HepG2 (cell line): Measurements from ENCODE around the gene TMEM139. TPM values are rescaled to one million over a fixed set of nuclear protein-coding genes. Genes with fewer than 3 reads are reported as not detected.
A peak's percentile ranks its signal among the peaks of the same experiment; 100 is the strongest.

Experiments used
- AKAP8 ChIP-seq: sonication (generic); formaldehyde crosslinking; IDR thresholded peaks from 2 replicates; pipeline ENCODE4 v1.5.1; 2020; ENCODE audit warnings: mild to moderate bottlenecking, missing genetic modification reagents
- HNF4A ChIP-seq: sonication (generic); formaldehyde crosslinking; IDR thresholded peaks from 2 replicates; pipeline ENCODE4 v1.4.0; 2020; ENCODE audit warnings: missing genetic modification reagents
- MYC ChIP-seq: sonication (generic); formaldehyde crosslinking; IDR thresholded peaks from 2 replicates; pipeline ENCODE4 v1.9.0; 2021; ENCODE audit warnings: missing genetic modification reagents, borderline replicate concordance
- SIX4 ChIP-seq: sonication (generic); formaldehyde crosslinking; IDR thresholded peaks from 2 replicates; pipeline ENCODE4 v1.4.0; 2020; ENCODE audit warnings: missing genetic modification reagents
- SMARCE1 ChIP-seq: fragments of 450-650 bp; IDR thresholded peaks from 2 replicates; pipeline ENCODE4 v1.6.1; 2017; ENCODE audit warnings: borderline replicate concordance
- TBP ChIP-seq: sonication (generic); formaldehyde crosslinking; IDR thresholded peaks from 2 replicates; pipeline ENCODE4 v1.5.0; 2020; ENCODE audit warnings: missing genetic modification reagents
- TMF1 ChIP-seq: sonication (generic); formaldehyde crosslinking; IDR thresholded peaks from 2 replicates; pipeline ENCODE4 v1.8.1; 2022; ENCODE audit warnings: low read depth, missing genetic modification reagents
- ZMAT3 ChIP-seq: sonication (generic); formaldehyde crosslinking; conservative IDR thresholded peaks from 2 replicates; pipeline ENCODE4 v1.7.0; 2021; ENCODE audit warnings: missing genetic modification reagents
- polyA plus RNA-seq, 8 experiments: library from polyadenylated mRNA; depleted of rRNA in 3 of 8; stranded (reverse) in 7 of 8; unstranded in 1 of 8; fragments of >200 nt; fragmentation: Illumina TruSeq in 4 of 8; extraction: Trizol in 4 of 8; gene quantifications; 2 replicates each; pipeline versions ENCODE4 v1.2.1 to v1.2.3, GENCODE V29; 2011 to 2016; ENCODE audit warnings: low read depth in 4 of 8, missing spikeins in 1 of 8, mixed read lengths in 1 of 8; ENCODE audit not compliant: insufficient read depth in 1 of 8
- total RNA-seq, 5 experiments: library from RNA; depleted of rRNA; stranded (reverse); fragments of >200 nt; fragmentation: Illumina TruSeq; extraction: Trizol; gene quantifications; 2 replicates each; pipeline ENCODE4 v1.2.3, GENCODE V29; 2016; ENCODE audit warnings: low read depth in 1 of 5
- TF ChIP-seq, protein P1 (sequence below): sonication (generic); formaldehyde crosslinking; IDR thresholded peaks from 2 replicates; pipeline ENCODE4 v1.8.0; 2022; ENCODE audit warnings: missing genetic modification reagents, mild to moderate bottlenecking, borderline replicate concordance
- TF ChIP-seq, protein P2 (sequence below): sonication (generic); formaldehyde crosslinking; IDR thresholded peaks from 2 replicates; pipeline ENCODE4 v1.4.0; 2020; ENCODE audit warnings: mild to moderate bottlenecking, missing genetic modification reagents
- TF ChIP-seq, protein P3 (sequence below): sonication (generic); formaldehyde crosslinking; IDR thresholded peaks from 2 replicates; pipeline ENCODE4 v1.8.1; 2022; ENCODE audit warnings: mild to moderate bottlenecking, missing genetic modification reagents
- TF ChIP-seq, protein P4 (sequence below): sonication (generic); formaldehyde crosslinking; IDR thresholded peaks from 2 replicates; pipeline ENCODE4 v1.9.0; 2021; ENCODE audit warnings: missing genetic modification reagents, borderline replicate concordance
- TF ChIP-seq, protein P5 (sequence below): sonication (generic); formaldehyde crosslinking; IDR thresholded peaks from 2 replicates; pipeline ENCODE4; 2020; ENCODE audit warnings: missing genetic modification reagents, mild to moderate bottlenecking, borderline replicate concordance

The TMEM139 gene
- total and polyA plus RNA-seq, 2 of the 13 experiments (the other 11 are each of a cell fraction or from before 2014, with no cell fraction given), result 7.9 to 14.0 TPM

DNA sequence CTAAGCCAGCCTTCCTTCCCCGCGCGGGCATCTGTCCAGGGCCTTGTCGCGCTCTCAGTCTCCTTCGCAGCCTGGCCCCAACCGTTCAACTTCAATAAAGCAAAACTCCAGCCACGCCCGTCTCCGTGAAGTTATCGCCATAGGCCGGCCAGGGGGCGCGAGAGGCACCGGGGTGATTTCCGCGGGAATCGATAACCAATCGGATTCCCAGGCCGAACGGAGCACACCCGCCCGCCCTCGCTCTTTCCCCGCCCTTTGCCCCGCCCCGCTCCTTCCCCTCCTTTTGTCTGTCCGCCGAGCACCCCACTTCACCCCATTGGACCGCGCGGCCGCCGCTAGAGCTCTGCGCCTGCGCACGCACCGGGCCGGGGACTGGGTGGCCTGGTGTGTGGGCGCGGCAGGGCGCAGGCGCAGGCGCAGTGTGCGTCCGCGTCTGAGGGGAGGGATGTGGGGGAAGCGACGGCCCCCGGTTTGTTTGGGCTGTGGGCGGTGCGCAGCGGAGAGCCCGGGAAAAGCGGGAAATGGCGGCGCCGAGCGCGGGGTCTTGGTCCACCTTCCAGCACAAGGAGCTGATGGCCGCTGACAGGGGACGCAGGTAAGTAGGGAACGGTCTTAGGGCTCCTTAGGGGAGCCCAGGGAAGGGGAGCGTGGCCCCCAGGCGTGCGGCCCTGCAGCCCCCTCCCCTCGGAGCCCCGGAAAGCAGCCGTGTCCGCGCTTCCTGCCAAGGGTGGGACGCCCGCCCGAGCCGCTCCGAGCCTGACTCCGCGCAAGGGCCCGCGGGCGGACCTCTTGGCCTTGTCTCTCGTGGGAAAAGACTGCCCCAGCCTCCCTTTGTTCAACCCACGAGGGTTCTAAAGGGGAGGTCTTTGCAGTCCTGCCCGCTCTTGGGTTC, 3.4 kb downstream of the TMEM139 start, which contains the start of gene CASP2 (continued):
- TF ChIP-seq, protein P1, sequence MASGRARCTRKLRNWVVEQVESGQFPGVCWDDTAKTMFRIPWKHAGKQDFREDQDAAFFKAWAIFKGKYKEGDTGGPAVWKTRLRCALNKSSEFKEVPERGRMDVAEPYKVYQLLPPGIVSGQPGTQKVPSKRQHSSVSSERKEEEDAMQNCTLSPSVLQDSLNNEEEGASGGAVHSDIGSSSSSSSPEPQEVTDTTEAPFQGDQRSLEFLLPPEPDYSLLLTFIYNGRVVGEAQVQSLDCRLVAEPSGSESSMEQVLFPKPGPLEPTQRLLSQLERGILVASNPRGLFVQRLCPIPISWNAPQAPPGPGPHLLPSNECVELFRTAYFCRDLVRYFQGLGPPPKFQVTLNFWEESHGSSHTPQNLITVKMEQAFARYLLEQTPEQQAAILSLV (CRISPR knock-in tag), result peak; percentile 56; the same call in 1 of the 2 replicates
- TF ChIP-seq AKAP8 (peak; percentile 64; the same call in 1 of the 2 replicates), MYC (CRISPR knock-in tag) (peak; percentile 70), TBP (CRISPR knock-in tag) (no peak), TMF1 (CRISPR knock-in tag) (no peak), ZMAT3 (CRISPR knock-in tag) (peak; percentile 74), SMARCE1 (no peak), HNF4A (CRISPR knock-in tag) (no peak), SIX4 (no peak)
- TF ChIP-seq, protein P2, sequence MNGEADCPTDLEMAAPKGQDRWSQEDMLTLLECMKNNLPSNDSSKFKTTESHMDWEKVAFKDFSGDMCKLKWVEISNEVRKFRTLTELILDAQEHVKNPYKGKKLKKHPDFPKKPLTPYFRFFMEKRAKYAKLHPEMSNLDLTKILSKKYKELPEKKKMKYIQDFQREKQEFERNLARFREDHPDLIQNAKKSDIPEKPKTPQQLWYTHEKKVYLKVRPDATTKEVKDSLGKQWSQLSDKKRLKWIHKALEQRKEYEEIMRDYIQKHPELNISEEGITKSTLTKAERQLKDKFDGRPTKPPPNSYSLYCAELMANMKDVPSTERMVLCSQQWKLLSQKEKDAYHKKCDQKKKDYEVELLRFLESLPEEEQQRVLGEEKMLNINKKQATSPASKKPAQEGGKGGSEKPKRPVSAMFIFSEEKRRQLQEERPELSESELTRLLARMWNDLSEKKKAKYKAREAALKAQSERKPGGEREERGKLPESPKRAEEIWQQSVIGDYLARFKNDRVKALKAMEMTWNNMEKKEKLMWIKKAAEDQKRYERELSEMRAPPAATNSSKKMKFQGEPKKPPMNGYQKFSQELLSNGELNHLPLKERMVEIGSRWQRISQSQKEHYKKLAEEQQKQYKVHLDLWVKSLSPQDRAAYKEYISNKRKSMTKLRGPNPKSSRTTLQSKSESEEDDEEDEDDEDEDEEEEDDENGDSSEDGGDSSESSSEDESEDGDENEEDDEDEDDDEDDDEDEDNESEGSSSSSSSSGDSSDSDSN (CRISPR knock-in tag), result peak; percentile 90
- TF ChIP-seq, protein P3, sequence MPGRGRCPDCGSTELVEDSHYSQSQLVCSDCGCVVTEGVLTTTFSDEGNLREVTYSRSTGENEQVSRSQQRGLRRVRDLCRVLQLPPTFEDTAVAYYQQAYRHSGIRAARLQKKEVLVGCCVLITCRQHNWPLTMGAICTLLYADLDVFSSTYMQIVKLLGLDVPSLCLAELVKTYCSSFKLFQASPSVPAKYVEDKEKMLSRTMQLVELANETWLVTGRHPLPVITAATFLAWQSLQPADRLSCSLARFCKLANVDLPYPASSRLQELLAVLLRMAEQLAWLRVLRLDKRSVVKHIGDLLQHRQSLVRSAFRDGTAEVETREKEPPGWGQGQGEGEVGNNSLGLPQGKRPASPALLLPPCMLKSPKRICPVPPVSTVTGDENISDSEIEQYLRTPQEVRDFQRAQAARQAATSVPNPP (CRISPR knock-in tag), result no peak; the same call in 1 of the 2 replicates
- TF ChIP-seq, protein P4, sequence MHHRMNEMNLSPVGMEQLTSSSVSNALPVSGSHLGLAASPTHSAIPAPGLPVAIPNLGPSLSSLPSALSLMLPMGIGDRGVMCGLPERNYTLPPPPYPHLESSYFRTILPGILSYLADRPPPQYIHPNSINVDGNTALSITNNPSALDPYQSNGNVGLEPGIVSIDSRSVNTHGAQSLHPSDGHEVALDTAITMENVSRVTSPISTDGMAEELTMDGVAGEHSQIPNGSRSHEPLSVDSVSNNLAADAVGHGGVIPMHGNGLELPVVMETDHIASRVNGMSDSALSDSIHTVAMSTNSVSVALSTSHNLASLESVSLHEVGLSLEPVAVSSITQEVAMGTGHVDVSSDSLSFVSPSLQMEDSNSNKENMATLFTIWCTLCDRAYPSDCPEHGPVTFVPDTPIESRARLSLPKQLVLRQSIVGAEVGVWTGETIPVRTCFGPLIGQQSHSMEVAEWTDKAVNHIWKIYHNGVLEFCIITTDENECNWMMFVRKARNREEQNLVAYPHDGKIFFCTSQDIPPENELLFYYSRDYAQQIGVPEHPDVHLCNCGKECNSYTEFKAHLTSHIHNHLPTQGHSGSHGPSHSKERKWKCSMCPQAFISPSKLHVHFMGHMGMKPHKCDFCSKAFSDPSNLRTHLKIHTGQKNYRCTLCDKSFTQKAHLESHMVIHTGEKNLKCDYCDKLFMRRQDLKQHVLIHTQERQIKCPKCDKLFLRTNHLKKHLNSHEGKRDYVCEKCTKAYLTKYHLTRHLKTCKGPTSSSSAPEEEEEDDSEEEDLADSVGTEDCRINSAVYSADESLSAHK (CRISPR knock-in tag), result 0 out of 2 replicates have a peak, but pooled peaks have one; percentile 49
- TF ChIP-seq, protein P5, sequence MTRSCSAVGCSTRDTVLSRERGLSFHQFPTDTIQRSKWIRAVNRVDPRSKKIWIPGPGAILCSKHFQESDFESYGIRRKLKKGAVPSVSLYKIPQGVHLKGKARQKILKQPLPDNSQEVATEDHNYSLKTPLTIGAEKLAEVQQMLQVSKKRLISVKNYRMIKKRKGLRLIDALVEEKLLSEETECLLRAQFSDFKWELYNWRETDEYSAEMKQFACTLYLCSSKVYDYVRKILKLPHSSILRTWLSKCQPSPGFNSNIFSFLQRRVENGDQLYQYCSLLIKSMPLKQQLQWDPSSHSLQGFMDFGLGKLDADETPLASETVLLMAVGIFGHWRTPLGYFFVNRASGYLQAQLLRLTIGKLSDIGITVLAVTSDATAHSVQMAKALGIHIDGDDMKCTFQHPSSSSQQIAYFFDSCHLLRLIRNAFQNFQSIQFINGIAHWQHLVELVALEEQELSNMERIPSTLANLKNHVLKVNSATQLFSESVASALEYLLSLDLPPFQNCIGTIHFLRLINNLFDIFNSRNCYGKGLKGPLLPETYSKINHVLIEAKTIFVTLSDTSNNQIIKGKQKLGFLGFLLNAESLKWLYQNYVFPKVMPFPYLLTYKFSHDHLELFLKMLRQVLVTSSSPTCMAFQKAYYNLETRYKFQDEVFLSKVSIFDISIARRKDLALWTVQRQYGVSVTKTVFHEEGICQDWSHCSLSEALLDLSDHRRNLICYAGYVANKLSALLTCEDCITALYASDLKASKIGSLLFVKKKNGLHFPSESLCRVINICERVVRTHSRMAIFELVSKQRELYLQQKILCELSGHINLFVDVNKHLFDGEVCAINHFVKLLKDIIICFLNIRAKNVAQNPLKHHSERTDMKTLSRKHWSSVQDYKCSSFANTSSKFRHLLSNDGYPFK (CRISPR knock-in tag), result peak; percentile 54; the same call in 1 of the 2 replicates
